Ascending aorta (tissue), 2 donors: ENCODE measurements around the gene MRPL41. TPM values are rescaled to one million over a fixed set of nuclear protein-coding genes. Genes with fewer than 3 reads are reported as not detected.

Source experiments
- DNase-seq, 2 donors: peaks; one replicate each; pipeline ENCODE4 v3.0.0-alpha.2; 2019; ENCODE audit warnings: low spot score in 2 of 2
- H3K27ac ChIP-seq, 2 donors: fragments of 200-600 bp; sonication (generic); one replicate each; pipeline ENCODE4 v1.5.1; 2016 to 2017; ENCODE audit warnings: mild to moderate bottlenecking in 1 of 2
- H3K27me3 ChIP-seq: fragments of 200-600 bp; sonication (generic); one replicate; pipeline ENCODE4 v1.5.1; 2017
- H3K36me3 ChIP-seq, 2 donors: fragments of 200-600 bp; sonication (generic); one replicate each; pipeline ENCODE4 v1.5.1; 2016
- H3K4me1 ChIP-seq, 2 donors: fragments of 200-600 bp; sonication (generic); one replicate each; pipeline ENCODE4 v1.5.1; 2016 to 2017; ENCODE audit warnings: mild to moderate bottlenecking in 1 of 2
- H3K4me3 ChIP-seq, 2 donors: fragments of 200-600 bp; sonication (generic); one replicate each; pipeline ENCODE4 v1.5.1; 2016 to 2017; ENCODE audit warnings: mild to moderate bottlenecking in 1 of 2
- H3K9me3 ChIP-seq, 2 donors: fragments of 200-600 bp; sonication (generic); one replicate each; pipeline ENCODE4 v1.5.1; 2016
- intact Hi-C: fragments of 100-400 bp; cut with DNase I; formaldehyde crosslinking; loops from one replicate; pipeline ENCODE4 v1.15.1; 2023
- total RNA-seq: library from RNA; depleted of rRNA; stranded (reverse); fragments of >200 nt; gene quantifications from one replicate; pipeline ENCODE4 v1.1.0, GENCODE V29; 2016
- TF ChIP-seq, protein P1 (sequence below), 3 experiments: fragments of 200-600 bp in 2 of 3; fragments of 450-650 bp in 1 of 3; sonication (generic) in 2 of 3; IDR thresholded peaks; one replicate each; pipeline ENCODE4 v1.5.1; 2016 to 2019; ENCODE audit warnings: antibody characterized with exemption in 3 of 3, mild to moderate bottlenecking in 1 of 3, moderate library complexity in 1 of 3

MRPL41 gene
- total RNA-seq, 1 donor from 2014 or later = 121 TPM

DNA sequence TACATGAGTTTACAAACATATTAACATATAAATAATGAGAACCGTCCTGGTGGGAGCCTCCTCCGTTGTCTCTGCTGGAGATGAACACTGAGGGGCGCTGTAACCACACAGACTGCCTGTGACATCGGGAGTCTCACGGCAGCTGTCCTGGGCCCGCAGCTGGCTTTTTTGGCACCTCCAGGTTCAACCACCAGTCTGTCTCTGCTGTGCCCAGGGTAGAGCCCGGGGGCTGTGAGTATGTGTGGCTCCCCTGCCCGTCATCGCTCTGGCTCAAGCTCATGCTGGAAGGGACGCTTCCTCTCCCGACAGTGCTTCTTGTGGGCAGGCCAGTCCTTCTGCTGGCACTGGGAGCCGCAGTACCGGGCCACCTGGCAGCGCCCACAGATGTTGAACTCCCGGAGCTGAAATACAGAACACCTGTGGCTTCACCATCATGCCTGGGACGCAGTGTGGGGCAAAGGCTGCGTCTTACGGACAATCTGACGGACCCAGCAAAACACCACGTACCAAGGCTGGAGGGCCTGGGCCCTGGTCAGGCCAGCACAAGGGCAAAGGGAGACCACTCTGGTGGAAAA, 30.7 kb downstream of the MRPL41 start:
- peaks cover 0 to 11% of the 10 kb centered on the region in 2 donors for H3K4me1 ChIP-seq
- no peak overlapping the region for H3K27ac ChIP-seq
- H3K27me3 ChIP-seq = no peaks in the 10 kb centered on the region
- no peaks in the 10 kb centered on the region for H3K9me3 ChIP-seq
- intact Hi-C loops = no loop called here
- peaks cover 24 to 41% of the 10 kb centered on the region in 2 donors for H3K36me3 ChIP-seq
- TF ChIP-seq, protein P1, sequence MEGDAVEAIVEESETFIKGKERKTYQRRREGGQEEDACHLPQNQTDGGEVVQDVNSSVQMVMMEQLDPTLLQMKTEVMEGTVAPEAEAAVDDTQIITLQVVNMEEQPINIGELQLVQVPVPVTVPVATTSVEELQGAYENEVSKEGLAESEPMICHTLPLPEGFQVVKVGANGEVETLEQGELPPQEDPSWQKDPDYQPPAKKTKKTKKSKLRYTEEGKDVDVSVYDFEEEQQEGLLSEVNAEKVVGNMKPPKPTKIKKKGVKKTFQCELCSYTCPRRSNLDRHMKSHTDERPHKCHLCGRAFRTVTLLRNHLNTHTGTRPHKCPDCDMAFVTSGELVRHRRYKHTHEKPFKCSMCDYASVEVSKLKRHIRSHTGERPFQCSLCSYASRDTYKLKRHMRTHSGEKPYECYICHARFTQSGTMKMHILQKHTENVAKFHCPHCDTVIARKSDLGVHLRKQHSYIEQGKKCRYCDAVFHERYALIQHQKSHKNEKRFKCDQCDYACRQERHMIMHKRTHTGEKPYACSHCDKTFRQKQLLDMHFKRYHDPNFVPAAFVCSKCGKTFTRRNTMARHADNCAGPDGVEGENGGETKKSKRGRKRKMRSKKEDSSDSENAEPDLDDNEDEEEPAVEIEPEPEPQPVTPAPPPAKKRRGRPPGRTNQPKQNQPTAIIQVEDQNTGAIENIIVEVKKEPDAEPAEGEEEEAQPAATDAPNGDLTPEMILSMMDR (IDR thresholded peaks at IDR 0.05) = no peak
- DNase-seq = no peak
- no peak overlapping the region for H3K4me3 ChIP-seq

GRCh38 chr9:137583347-137583746, 31.7 kb downstream of the MRPL41 start:
- intact Hi-C loops = no loop called here
- H3K36me3 ChIP-seq = peaks cover 32 to 49% of the 10 kb centered on the region in 2 donors

DNA sequence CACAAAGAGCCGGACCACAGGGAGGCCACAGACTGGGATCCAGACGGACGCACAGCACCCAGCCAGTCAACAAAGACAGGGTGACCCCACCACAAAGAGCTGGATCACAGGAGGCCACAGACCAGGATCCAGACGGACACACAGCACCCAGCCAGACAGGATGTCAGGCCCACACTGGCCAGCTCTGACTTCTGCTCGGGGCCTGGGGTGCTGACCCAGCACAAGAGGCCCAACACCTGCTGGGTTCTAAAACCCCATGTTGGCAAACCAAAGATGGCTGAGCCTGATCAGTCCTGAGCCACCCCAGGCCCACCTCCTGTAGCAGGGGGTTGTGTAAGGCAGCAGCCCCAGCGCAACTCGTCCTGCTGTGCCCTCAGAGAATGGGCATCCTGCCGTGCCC, 32.3 kb downstream of the MRPL41 start:
- H3K27me3 ChIP-seq = no peaks in the 10 kb centered on the region
- H3K4me3 ChIP-seq = no peak overlapping the region
- no peak overlapping the region for H3K27ac ChIP-seq
- no peaks in the 10 kb centered on the region for H3K9me3 ChIP-seq
- no peak for DNase-seq
- intact Hi-C loops = no loop called here
- H3K36me3 ChIP-seq = peaks cover 32 to 50% of the 10 kb centered on the region in 2 donors
- peaks cover 0 to 6% of the 10 kb centered on the region in 2 donors for H3K4me1 ChIP-seq
- TF ChIP-seq, protein P1 (IDR thresholded peaks at IDR 0.05) = no peak

More at GRCh38 chr9:137583347-137583746, 31.7 kb downstream of the MRPL41 start:
- H3K9me3 ChIP-seq = no peaks in the 10 kb centered on the region
- TF ChIP-seq, protein P1 (IDR thresholded peaks at IDR 0.05) = no peak
- peaks cover 0 to 4% of the 10 kb centered on the region in 2 donors for H3K4me1 ChIP-seq
- H3K27me3 ChIP-seq = no peaks in the 10 kb centered on the region
- no peak for DNase-seq
- no peak overlapping the region for H3K4me3 ChIP-seq
- H3K27ac ChIP-seq = no peak overlapping the region

- Histone ChIP-seq H3K36me3 (peaks cover 32 to 49% of the 10 kb centered on the region in 2 donors), H3K4me1 (peaks cover 7 to 14% of the 10 kb centered on the region in 2 donors), H3K27me3 (no peaks in the 10 kb centered on the region), H3K27ac (no peak overlapping the region), H3K4me3 (no peak overlapping the region), H3K9me3 (no peaks in the 10 kb centered on the region)
- intact Hi-C loops = no loop called here
- no peak for DNase-seq
- TF ChIP-seq, protein P1 (IDR thresholded peaks at IDR 0.05) = no peak
These were observed 35.2 kb downstream of the MRPL41 start for GRCh38 chr9:137586854-137587253.

DNA sequence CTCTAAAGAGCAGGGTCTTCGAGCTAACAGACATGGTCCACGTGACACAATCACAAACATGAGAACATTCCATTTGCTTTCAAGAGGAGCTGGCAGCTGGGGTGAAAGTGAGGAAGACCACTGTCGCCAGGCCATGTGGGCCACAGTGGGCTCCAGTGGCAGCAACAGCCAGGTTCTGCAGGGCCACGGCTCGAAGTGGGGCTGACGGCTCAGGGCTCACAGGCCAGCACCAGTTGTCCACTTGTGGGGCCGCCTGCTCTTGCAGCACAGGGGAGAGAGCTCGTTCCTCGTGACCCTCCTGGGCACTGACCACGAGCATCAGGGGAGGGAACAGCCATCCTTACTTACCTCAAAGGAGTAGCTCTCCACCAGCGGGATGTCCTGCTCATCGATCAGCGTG, 36.6 kb downstream of the MRPL41 start:
- intact Hi-C loops = no loop called here
- TF ChIP-seq, protein P1 (IDR thresholded peaks at IDR 0.05) = no peak
- peaks cover 27 to 34% of the 10 kb centered on the region in 2 donors for H3K36me3 ChIP-seq

More for the DNA sequence above, 36.6 kb downstream of the MRPL41 start:
- Histone ChIP-seq H3K4me1 (peaks cover 7 to 14% of the 10 kb centered on the region in 2 donors), H3K27me3 (no peaks in the 10 kb centered on the region), H3K27ac (no peak overlapping the region), H3K4me3 (no peak overlapping the region), H3K9me3 (no peaks in the 10 kb centered on the region)
- DNase-seq = no peak
